Globus pallidus (tissue), 1 donor: ENCODE results near the gene ADCY3.
A peak's percentile ranks its signal among the peaks of the same experiment; 100 is the strongest.
"Not testable (repeated sequence)": the region's sequence is repeated elsewhere in the genome, so short reads cannot be mapped to it uniquely, and the experiment has no call there.

Experiments used
- DNase-seq: peaks from one replicate; pipeline ENCODE4 v3.0.0-alpha.2; 2015; ENCODE audit warnings: low spot score

Gene ADCY3

DNA sequence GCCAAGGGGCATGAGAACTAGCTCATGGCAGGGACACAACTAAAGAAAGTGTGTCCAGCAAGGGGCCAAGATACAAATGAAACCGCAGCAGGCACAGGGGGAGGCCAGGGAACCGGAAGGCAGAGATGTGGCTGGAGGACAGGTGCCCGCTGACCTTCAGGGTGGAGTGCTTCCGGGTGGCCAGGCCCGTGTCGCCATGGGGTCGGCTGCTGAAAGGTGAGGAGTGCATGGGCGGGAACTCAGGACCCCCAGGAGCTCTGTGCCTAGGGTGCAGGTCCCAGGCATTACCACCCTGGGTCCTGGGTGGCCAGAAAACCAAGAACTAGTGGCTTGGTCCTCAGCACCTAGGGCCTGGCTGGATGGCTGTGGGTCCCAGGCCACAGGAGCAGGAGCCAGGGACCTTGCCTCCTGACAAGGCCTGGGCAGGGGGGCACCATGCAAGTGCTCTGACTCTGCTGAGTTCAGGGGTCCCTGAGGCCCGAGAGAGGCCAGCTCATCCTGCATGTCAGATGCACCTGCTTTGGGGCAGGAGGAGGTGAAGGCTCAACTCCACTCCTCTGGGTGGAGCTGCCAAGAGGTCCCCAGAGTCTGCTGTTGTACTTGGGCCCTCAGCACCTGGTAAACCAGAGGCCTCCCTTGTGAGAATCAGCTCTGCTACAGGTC lies 75.9 kb downstream of the ADCY3 start:
- no peak for DNase-seq

DNA sequence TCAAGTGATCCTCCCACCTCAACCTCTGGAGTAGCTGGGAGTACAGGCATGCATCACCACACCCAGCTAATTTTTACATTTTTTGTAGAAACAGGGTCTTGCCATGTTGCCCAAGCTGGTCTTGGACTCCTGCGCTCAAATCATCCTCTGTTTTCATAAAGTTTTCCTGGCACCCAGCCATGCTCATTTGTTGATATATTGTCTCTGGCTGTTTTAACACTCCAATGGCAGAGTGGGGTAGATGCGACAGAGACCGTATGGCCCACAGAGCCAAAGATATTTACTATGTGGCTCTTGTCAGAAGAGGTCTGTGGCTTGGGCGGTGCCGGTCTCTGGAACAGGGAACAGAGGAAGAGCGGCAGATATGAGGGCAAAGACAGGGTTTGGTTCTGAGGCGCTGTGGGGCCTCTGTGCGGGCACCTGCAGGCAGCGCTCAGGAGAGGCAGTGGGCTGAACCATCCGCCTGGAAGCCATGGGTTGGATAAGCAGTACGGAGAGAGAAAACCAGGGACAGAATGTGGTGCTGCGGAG lies 76.6 kb downstream of the ADCY3 start:
- DNase-seq, result no peak

DNA sequence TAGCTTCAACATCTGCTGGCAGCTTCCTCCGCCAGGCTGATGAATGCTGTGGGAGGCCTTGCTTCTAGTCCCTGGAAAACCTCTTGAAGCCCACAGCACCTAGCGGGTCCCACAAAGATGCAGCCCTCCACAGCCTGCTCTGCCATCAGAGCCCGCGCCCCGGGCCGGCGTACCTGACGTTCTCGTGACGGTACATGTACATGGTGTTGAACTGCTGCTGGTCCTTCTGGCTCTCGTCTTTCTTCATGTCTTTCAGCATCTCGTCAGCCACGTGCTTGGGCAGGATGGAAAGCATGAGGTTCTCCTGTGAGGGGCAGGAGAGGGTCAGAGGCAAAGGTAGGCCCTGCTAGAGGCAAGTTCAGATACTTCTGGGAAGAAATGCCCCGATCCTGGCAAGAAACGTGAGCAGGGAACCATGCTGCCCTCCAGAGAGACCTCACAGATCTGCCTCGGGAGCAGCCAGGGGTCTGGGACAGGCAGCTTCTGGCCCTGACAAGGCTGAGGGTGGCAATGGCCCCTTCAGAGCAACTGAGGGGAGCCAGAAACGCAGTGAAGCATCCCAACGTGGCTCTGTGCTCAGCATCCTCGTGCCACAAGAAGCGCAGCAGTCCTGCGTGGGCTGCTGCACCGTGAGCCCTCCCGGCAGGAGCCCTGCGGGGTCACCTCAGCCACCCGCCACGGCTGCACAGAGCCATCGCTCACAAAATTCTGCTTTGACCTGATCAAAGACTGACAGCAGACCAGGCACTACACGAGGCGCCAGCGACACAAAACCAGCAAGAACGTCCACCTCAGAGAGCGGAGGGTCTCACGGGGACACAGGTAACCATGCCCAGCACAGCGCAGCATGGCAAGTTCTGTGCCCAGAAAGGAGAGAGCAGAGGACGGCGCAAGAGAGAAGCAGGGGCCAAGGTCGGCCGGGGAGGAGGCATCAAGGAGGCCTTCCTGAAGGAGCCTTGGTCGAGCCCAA lies 77.7 kb downstream of the ADCY3 start:
- DNase-seq, result no peak

DNA sequence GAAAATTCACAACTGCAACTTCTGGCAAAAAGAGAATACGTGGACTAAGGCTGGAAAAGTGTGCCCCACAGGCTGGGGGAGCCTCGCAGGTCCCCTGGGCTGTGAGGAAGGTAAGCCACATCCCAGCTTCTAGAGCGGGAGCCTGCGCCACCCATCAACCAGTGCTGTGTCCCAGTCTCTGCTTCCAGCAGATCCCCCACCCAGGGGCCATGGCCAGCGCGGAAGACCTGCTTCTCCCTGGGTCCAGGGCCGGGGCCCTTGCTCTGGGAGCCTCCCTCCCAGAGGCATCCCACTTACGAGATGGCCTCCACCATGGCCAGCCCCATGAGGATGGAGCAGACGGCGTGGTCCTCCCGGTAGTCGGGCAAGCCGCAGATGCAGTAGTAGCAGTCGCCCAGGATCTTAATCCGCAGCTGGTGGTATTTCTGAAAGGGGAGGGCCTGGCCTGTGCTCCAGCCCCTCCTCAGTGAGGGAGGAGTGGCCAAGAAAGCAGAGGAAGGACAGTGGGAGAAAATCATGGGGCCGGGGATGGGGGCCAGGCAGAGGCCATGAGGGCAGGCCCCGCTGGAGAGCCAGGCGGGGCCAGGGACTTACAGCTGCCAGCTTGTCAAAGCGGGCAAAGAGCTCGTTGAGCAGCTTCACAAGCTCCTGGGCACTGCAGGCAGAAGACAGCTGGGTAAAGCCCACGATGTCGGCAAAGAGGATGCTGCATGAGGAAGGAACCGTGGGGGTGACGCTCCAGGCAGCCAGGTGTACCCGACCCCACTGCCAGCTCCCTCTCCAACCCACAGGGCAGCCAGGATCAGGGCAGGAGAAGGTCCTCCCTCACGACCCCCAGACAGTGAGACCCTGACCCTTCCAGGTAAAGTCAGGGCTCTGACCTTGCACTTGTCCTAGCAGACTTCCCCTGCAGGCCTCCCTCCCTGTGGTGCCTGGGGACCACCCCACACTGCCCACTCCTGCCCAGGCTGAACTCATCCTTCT lies 78.8 kb downstream of the ADCY3 start:
- no peak for DNase-seq

DNA sequence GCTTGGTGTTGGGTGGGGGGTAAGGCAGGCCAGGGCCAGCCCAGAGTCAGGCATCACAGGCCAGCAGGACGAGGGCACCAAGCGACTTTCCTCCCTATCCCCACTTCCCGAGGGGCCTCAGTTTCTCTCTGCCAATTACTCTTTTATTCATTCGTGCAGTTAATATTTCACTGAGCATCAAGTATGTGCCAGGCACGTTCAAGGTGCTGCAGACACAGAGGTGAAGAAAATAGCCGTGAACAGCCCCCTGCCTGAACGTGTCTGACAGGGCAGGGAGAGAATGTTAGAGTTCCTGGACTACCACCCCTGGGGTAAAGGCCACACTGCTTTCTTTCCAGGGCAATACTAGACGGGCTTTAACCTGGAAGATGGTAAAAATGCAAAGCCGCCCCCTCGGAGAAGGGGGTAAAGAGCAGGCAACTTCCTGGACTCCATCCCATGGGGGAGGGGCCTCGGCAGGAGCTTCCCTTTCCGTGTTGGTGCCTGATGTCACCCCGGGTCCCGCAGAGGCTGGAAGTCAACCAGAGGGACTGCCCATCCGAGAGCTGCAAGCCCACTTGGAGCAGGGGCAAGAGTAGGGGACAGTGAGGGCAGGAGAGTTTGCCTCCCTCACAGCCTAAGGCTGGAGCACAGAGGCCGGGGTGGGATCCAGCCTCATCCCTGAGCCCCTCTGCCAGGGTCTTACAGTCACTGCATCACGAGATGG lies 79.7 kb downstream of the ADCY3 start:
- DNase-seq, result no peak

DNA sequence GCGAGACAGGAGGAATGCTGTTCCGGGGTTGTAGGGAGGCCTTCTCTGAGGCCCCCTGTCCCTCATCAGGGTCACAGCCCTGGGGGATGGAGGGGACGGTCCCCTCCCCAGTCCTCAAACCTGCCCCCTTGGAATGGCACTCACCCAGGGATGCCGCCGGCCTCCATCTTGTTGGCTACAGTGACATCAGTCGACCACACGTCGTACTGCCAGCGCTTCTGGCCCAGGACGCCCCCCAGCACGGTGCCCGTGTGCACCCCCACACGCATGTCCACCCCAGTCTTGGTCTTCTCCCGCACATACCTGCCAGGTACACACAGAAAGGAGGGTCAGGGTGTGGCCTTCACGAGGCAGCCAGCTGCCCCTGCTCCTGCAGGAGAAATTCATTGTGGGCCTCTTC lies 80.3 kb downstream of the ADCY3 start:
- DNase-seq, result no peak

DNA sequence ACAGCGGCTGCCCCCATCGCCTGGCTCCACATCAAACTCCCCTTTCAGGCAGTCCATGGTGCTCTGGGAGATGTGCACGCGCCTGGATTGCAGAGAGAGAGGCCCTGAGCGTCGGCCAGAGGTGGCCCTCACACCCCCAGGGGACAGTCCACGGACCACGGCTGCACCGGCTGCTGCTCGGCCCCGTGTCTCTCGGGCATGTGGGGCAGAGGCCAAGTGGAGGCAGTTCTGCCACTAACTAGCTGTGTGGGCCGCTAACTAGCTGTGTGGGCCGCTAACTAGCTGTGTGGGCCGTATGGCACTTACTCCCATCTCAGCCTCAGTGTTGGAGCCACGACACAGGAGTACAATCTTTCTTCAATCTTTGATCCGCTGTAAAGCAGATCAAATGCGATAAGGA lies 81.5 kb downstream of the ADCY3 start:
- DNase-seq, result no peak

DNA sequence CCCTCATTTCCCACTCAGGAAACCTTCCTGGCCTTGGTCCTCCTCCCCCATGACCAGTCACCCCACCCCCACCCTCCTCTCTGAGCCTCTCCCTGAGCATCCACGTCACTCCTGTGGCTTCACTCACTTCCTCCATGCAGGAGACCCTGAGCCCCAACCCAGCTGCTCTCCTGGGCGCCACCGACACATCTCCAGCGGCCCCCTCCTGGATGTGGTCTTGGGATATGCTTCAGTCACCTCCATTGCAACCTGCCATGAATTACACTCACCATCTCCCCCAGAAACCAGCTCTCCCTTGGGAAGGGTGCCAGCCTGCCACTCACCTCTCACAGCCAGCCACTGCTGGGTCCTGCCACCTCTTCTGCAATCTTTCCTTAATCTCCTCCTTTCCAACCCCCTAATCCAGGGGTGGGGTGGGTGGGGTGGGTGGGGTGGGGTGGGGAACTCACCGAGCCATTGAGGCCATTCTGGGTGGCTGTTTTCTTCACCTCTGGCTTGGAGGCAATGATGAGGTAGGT lies 82.0 kb downstream of the ADCY3 start:
- no peak for DNase-seq

DNA sequence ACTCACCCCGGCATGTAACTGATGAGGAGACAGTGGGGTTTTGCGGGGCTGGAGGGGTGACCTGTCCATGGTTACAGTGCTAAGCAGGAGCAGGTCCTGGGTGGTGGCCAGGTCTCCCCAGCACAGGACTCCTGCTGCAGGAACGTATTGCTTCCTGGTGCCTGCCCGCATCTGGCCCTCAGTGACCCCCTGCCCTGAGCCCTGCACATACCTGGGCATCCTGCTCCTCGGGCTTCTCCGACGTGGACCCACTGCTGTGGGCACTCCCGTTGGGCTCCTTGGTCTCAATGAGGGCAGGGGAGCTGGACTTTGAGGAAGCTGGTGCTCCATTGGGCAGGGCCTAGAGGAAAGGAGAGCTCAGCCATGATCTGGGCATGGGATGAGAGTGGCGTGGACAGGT lies 83.3 kb downstream of the ADCY3 start:
- DNase-seq, result no peak

DNA sequence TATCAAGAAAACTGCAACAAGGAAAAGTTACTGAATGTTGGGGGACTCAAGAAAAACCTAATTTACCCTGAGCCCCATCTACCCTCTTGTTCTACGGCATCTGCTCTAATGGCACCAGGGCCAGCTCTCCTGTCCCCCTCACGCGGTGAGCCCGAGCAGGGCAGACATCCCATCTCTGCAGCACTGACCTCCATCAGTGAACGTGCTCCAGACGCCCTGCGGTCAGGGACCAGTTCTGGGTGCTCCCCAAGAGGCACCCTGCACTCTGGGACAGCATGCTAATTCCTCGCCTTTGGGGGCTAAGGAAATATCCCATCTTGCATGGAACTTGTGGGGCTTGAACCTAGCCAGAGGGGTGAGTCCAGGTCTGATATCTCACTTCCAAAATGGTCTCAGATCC lies 83.8 kb downstream of the ADCY3 start:
- DNase-seq, result no peak

DNA sequence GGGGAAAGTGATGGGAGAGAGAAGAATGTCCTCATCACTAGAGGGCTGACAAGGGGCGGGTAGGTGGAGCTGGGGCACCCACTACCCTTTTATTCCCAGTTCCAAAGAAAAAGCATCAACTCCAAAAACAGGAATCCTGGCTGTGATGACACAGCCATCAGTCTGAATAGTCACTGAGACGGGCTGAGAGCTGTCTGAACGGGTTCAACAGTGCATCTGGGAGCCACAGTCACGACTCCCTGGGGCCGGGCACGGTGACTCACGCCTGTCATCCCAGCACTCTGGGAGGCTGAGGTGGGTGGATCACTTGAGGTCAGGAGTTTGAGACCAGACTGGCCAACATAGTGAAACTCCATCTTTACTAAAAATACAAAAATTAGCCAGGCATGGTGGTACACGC lies 84.6 kb downstream of the ADCY3 start:
- not testable (repeated sequence) for DNase-seq

DNA sequence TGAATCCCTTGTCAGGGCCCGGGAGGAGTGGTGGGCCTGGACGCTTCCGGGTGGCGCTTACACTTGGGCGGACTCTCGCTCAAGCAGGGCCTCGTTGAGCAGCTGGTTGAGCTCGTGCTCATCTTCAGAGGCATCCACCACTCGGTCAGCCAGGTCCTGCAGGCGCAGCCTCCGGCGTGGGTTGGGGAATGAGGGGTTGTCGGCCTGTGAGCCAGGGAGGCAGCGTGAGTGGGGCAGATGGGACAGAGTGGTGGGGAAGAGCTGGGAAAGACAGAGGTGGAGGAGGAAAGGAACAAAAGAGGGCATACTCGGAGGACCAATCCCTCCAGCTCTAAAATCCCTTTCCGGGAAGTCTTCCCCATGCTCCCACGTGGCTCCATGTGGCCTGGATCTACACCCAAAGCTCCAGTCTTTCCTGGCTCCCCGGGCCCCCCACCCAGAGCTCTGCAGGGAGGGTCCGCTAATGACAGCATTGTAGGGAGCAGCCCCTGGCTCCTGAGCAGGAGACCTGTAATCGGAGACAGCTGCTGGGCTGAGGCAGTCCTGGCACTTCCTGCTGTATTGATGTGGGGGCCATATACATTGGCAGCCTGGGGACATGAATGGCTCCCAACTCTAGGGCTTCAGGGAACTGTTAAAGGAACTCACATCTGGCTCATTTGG lies 85.2 kb downstream of the ADCY3 start:
- DNase-seq, result no peak

DNA sequence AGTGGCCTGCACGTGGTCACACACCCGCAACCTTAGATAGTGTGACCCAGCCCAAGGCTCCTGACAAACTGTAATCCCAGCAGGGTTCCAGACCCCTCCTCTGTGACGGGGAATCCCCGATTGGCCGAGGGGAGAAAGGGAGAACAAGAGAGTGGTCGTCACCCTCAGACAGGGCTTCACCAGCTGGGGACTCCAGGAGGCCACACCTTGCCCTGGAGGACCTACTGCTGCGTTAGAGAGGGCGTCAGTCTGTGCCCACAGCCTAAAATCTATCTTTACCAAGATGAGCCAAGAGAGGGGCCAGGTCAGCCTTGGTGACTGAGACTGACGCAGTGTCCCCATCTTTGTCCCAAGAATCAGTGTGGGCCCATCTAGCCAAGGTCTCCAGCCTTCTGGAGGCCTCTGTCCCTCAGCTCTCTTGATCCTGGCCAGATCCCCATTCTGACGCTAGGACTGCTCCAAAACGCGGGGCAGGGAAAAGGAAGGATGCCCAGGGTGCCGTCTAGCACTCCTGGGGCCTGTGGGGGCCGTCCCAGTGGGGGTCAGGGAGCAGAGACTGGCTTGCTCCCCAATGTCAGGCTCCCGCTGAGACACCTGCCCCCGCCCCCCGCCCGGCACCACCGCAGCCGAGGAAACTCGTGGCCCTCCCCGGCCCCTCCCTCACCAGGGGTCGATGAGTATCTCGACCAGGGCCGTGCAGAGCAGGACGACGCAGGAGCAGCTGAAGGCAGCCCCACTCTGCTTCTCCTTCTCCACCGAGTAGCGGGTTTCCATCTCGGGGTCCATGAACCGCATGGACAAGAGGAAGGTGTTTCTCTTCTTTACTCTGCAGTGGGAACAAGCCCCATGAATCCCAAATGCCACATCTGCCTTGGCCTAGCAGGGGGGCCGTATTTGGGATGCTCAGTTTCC lies 86.0 kb downstream of the ADCY3 start:
- no peak for DNase-seq

DNA sequence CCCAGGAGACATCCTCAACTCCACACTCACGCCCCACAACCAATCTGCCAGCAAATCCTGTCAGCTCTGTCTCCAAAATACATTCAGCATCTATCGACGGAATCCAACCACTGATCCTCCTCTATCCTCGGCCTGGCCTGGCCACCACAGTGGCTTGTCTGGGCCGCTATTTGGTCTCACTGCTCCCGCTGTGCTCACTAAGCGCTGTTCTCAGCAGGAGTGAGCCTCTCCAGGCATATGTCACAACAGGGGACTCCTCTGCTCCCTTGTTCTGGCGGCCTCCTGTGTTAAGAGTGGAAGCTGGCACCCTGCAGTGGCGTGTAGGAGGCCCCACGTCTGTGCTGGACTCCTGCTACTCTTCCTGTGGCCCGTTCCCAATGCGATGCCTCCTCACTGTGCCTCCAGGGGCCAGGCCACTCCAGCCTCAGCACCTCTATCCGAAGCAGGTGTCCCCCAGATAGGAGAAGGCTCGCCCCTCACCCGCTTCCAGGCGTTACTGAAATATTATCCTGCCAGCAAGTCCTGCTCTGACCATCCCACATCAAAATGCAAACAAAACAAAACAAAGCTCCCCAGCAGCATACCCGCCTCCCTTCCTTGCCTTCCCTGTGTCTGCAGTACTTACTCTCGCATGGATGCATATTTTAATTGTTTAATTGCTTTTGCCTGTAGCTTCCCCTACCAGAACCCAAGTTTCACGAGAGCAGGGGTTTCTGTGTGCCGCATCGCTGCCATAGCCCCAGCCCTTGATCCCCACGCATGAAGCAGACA lies 86.9 kb downstream of the ADCY3 start:
- no peak for DNase-seq

DNA sequence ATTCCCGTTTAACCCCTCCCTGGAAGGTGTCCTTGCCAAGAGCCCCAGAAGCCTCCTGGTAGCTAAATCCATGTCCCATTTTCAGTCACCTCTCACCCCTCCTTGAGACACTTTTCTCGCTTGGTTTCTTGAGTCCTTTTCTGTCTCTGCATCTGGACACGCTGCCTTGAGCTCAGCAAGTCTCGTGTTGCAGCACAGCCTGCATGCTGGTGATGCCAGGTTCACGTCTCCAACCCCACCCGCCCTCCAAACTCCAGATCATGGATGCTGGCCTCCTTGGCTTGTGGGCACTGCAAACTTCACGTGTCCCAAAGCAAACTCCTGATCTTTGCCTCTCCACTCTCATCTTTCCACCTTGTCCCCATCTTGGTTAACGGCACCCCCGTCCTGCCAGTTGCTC lies 87.5 kb downstream of the ADCY3 start:
- DNase-seq, result no peak

DNA sequence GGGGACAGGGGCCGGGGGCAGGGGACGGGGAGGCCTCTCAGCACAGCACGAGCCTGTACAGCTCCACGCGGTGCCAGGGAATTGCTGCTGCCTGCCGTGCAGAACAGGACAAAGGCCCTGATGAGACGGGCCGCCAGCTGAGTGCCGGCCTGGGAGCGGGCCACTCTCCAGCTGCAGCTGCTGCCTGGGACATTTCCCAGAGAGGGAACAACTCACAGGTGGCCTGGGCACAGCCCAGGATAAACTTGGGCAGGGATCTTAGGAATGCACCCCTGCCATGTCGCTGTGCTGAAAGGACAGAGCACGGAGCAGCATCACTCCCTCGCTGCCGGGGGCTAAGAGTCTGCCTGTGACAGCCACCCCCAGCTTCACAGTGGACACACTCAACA lies 88.0 kb downstream of the ADCY3 start:
- peak; percentile 90 for DNase-seq

DNA sequence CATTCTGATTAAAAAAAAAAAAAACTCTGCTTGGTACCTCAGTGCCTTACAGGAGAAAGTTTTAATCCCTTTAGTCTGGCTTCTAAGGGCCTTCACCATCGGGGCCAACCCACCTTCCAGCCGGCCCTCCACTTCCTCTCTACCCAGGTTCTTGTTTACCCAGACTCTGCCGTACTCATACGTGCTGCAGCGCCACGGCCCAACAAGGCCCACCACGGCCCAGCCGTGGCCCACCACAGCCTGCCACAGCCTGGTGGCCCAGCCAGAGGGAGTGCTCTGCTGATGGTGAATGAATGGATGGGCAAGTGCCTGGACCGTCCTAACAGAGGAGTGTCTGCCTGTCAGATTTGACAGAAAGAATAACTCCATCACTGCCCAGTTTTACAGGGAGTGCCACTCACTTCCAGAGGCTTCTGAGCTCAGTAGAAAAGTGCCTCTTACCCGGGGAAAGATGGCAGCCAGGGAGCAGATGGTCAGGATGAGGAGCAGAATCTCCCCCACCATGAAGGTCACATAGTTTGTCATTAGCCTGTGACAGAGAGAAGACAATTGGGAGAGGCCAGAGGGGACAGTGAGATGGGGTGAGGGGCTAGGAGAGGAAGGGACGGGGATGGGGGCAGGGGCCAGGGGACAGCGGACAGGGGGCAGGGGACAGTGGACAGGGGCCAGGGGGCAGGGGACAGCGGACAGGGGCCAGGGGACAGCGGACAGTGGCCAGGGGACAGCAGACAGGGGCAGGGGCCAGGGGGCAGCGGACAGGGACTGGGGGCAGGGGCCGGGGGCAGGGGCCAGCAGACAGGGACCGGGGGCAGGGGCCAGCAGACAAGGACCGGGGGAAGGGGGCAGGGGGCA lies 88.6 kb downstream of the ADCY3 start:
- no peak for DNase-seq

DNA sequence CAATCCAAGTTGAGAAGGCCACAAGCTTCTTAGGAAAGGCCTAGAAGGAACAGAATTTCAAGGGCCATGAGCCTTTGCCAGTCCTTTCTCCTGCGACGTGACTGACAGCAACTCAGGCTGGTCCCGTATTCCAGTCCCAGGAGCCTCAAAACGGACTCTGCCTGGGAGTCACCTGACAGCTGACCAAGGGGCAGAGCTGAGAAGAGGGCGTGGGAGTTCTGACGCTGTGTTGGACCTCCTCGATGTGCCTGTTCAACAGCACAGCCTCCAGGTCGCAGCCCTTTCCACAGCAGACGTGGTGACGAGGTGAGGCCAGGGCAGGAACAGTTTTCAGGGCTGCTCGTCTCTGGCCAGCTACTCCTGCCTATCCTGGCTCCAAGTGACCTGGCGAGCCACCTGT lies 89.3 kb downstream of the ADCY3 start:
- DNase-seq, result no peak
